IMR-90 (cell line): ENCODE data around the gene RPP21. TPM values are rescaled to one million over a fixed set of nuclear protein-coding genes. Genes with fewer than 3 reads are reported as not detected.

Experiments
- ATAC-seq: fragments of 200-7000 bp; cut with Tn5 transposase; 2 replicates; pipeline ENCODE4 v1.9.1; 2020; ENCODE audit warnings: low read depth, mild to moderate bottlenecking, moderate library complexity
- BruUV-seq: library from RNA; stranded (reverse); fragments of 400-500 nt; replicated peaks from 2 replicates; lab custom pipeline; 2021; lab: Mats Ljungman, UMichigan
- CTCF ChIA-PET: fragments of 300-600 bp; formaldehyde crosslinking; extraction: SDS; loops from one replicate; lab custom pipeline; 2021; ENCODE audit warnings: antibody characterized with exemption; lab: Yijun Ruan, JAX
- POLR2A ChIA-PET: fragments of 300-600 bp; sonication (Branson Sonifier 250); formaldehyde crosslinking; loops from one replicate; lab custom pipeline; 2022; ENCODE audit warnings: antibody characterized with exemption; ENCODE audit not compliant: unreplicated experiment; lab: Charles Lee
- DNase-seq: peaks from one replicate; pipeline ENCODE4 v3.0.0; 2013
- H2AFZ ChIP-seq: replicated peaks from 2 replicates; pipeline ENCODE3; 2013; ENCODE audit warnings: low read length, mild to moderate bottlenecking; ENCODE audit not compliant: poor library complexity
- H2AK5ac ChIP-seq: 2 replicates; pipeline ENCODE4 v1.6.1; 2013; ENCODE audit warnings: low read depth, low read length, inconsistent platforms
- H2AK9ac ChIP-seq: replicated peaks from 2 replicates; pipeline ENCODE3; 2013; ENCODE audit warnings: mild to moderate bottlenecking, low read depth, low read length, moderate library complexity; ENCODE audit not compliant: poor library complexity
- H2BK120ac ChIP-seq: 2 replicates; pipeline ENCODE4 v1.6.1; 2013; ENCODE audit warnings: low read depth, low read length, inconsistent platforms
- H2BK15ac ChIP-seq: 3 replicates; pipeline ENCODE4 v1.6.1; 2013; ENCODE audit warnings: low read depth, low read length, inconsistent platforms
- H2BK20ac ChIP-seq: 2 replicates; pipeline ENCODE4 v1.6.1; 2013; ENCODE audit warnings: low read depth, mild to moderate bottlenecking, inconsistent platforms, low read length, moderate library complexity
- H2BK5ac ChIP-seq: 2 replicates; pipeline ENCODE4 v1.6.1; 2013; ENCODE audit warnings: mild to moderate bottlenecking, low read depth, low read length, inconsistent platforms; ENCODE audit not compliant: poor library complexity, severe bottlenecking
- H3K14ac ChIP-seq: replicated peaks from 2 replicates; pipeline ENCODE4 v1.6.1; 2013; ENCODE audit warnings: low read depth, low read length, inconsistent platforms
- H3K18ac ChIP-seq: 2 replicates; pipeline ENCODE4 v1.6.1; 2013; ENCODE audit warnings: low read depth, low read length, control low read depth
- H3K23ac ChIP-seq: 2 replicates; pipeline ENCODE4 v1.6.1; 2013; ENCODE audit warnings: low read depth, low read length, inconsistent platforms
- H3K27ac ChIP-seq: 2 replicates; pipeline ENCODE4 v1.5.1; 2013; ENCODE audit warnings: mild to moderate bottlenecking, control low read depth, low read length; ENCODE audit not compliant: insufficient read depth
- H3K27me3 ChIP-seq: 2 replicates; pipeline ENCODE4 v1.6.1; 2013; ENCODE audit warnings: low read length; ENCODE audit not compliant: control insufficient read depth, insufficient read depth
- H3K36me3 ChIP-seq: 2 replicates; pipeline ENCODE4 v1.6.1; 2013; ENCODE audit warnings: low read length, mixed read lengths; ENCODE audit not compliant: control insufficient read depth, insufficient read depth
- H3K4ac ChIP-seq: 2 replicates; pipeline ENCODE4 v1.6.1; 2013; ENCODE audit warnings: low read depth, low read length, inconsistent platforms
- H3K4me1 ChIP-seq: 2 replicates; pipeline ENCODE4 v1.6.1; 2013; ENCODE audit warnings: low read length, mixed read lengths; ENCODE audit not compliant: control insufficient read depth, insufficient read depth
- H3K4me2 ChIP-seq: 2 replicates; pipeline ENCODE4 v1.6.1; 2013; ENCODE audit warnings: low read depth, mild to moderate bottlenecking, control low read depth, low read length, moderate library complexity
- H3K4me3 ChIP-seq: 2 replicates; pipeline ENCODE4 v1.5.1; 2013; ENCODE audit warnings: low read depth, mild to moderate bottlenecking, control low read depth, low read length, moderate library complexity; ENCODE audit not compliant: insufficient read depth
- H3K56ac ChIP-seq: 2 replicates; pipeline ENCODE4 v1.6.1; 2013; ENCODE audit warnings: low read length, inconsistent platforms; ENCODE audit not compliant: insufficient read depth; ENCODE audit errors: extremely low read depth
- H3K79me1 ChIP-seq, 2 experiments: 2 replicates each; pipeline ENCODE4 v1.6.1; 2013; ENCODE audit warnings: low read length in 2 of 2, inconsistent platforms in 1 of 2, low read depth in 1 of 2
- H3K9ac ChIP-seq: 2 replicates; pipeline ENCODE4 v1.6.1; 2013; ENCODE audit warnings: low read depth, low read length, control low read depth
- H3K9me1 ChIP-seq: 2 replicates; pipeline ENCODE4 v1.6.1; 2013; ENCODE audit warnings: low read length, inconsistent platforms; ENCODE audit not compliant: insufficient read depth
- H3K9me3 ChIP-seq: 2 replicates; pipeline ENCODE4 v1.6.1; 2013; ENCODE audit warnings: low read length; ENCODE audit not compliant: control insufficient read depth, insufficient read depth
- H4K20me1 ChIP-seq: 2 replicates; pipeline ENCODE4 v1.6.1; 2013; ENCODE audit warnings: low read length, inconsistent platforms; ENCODE audit not compliant: insufficient read depth
- H4K5ac ChIP-seq: 2 replicates; pipeline ENCODE4 v1.6.1; 2013; ENCODE audit warnings: mild to moderate bottlenecking, low read depth, low read length, control low read depth
- H4K8ac ChIP-seq, 2 experiments: 2 replicates each; pipeline ENCODE4 v1.6.1; 2013; ENCODE audit warnings: low read depth in 2 of 2, low read length in 2 of 2, control low read depth in 1 of 2, inconsistent platforms in 1 of 2
- H4K91ac ChIP-seq: 2 replicates; pipeline ENCODE4 v1.6.1; 2013; ENCODE audit warnings: low read depth, low read length, inconsistent platforms; ENCODE audit not compliant: insufficient read depth
- MXI1 ChIP-seq: IDR thresholded peaks from 2 replicates; pipeline ENCODE4 v1.6.1; 2012; ENCODE audit warnings: low read depth, mild to moderate bottlenecking, low read length, moderate library complexity, borderline replicate concordance
- WGBS, 2 experiments: methylation state at CpG; one replicate each; pipeline versions ENCODE4 v1.1.5 to v1.1.7; 2013; ENCODE audit warnings: missing lambda C conversion rate in 2 of 2; ENCODE audit not compliant: insufficient read length in 1 of 2; ENCODE audit errors: extremely low coverage in 2 of 2; 5-methylcytosine and 5-hydroxymethylcytosine counted together
- dilution Hi-C: fragments of 300-500 bp; cut with HindIII; formaldehyde crosslinking; loops from one replicate; pipeline ENCODE4 v1.14.3; 2018; ENCODE audit warnings: low sequenced_read_pairs; ENCODE audit not compliant: unreplicated experiment
- in situ Hi-C: fragments of 300-500 bp; cut with MboI; formaldehyde crosslinking; loops from 3 replicates; pipeline ENCODE4 v1.14.3; 2019; ENCODE audit warnings: low sequenced_read_pairs, inconsistent platforms, mixed read lengths
- intact Hi-C: fragments of 100-400 bp; cut with micrococcal nuclease; formaldehyde crosslinking; loops from 2 replicates; pipeline ENCODE4 v1.10.0; 2022
- polyA plus RNA-seq, 3 experiments: library from polyadenylated mRNA; depleted of rRNA; stranded (reverse); fragments of >200 nt; gene quantifications; 2 replicates each; pipeline ENCODE4 v1.2.3, GENCODE V29; 2012; ENCODE audit warnings: low replicate concordance in 1 of 3
- total RNA-seq: library from RNA; depleted of rRNA; stranded (reverse); fragments of >200 nt; gene quantifications from 2 replicates; pipeline ENCODE4 v1.2.3, GENCODE V29; 2012

RPP21 gene
- total and polyA plus RNA-seq, 2 of the 4 experiments (the other 2 are of a cell fraction) = 28.9 to 79.1 TPM

DNA sequence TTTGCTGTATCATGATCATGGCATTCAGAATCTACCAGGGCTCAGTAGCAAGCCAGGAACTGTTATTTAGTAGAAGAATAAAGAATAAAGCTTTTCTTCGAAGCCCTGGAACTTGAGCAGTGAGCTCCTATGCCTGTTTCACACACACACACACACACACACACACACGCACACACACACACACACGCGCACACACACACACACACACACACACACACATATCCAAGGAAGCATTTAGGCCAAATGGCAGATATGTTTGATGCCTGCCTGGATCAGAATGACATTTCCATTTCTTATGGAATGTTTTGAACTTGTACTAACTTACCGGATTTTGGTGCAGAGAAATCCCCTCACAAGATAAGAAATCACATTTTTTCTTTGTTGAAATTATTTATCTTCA, 35.5 kb downstream of the RPP21 start:
- Histone ChIP-seq H3K27ac (no peak overlapping the region), H4K91ac (no peak overlapping the region), H3K14ac (no peak overlapping the region), H3K23ac (no peak overlapping the region), H2AFZ (no peak overlapping the region), H3K4ac (no peak overlapping the region), H3K27me3 (peaks cover 3% of the 10 kb centered on the region; the same call in 1 of the 2 replicates), H2BK20ac (no peak overlapping the region), H4K20me1 (no peaks in the 10 kb centered on the region), H4K5ac (no peak overlapping the region), H3K79me1 (no peaks in the 10 kb centered on the region), H3K9ac (no peak overlapping the region), H3K4me3 (no peak overlapping the region), H4K8ac (no peak overlapping the region), H3K9me1 (no peaks in the 10 kb centered on the region), H3K4me2 (no peak overlapping the region), H2BK15ac (no peak overlapping the region), H3K9me3 (no peaks in the 10 kb centered on the region), H2BK120ac (no peak overlapping the region), H3K36me3 (no peaks in the 10 kb centered on the region), H3K4me1 (no peaks in the 10 kb centered on the region), H2AK9ac (no peak overlapping the region), H2BK5ac (no peak overlapping the region), H3K56ac (no peak overlapping the region), H3K18ac (no peak overlapping the region), H2AK5ac (no peak overlapping the region)
- intact Hi-C loops = no loop called here
- no peak for TF ChIP-seq MXI1
- POLR2A ChIA-PET = no interaction called here
- ATAC-seq = no peak
- no peak for DNase-seq
- no CpG with 5 or more reads among the region's 5 CpGs for WGBS, 2 experiments
- BruUV-seq = no TSS peak
- in situ Hi-C loops = no loop called here
- dilution Hi-C loops = no loop called here
- CTCF ChIA-PET = no interaction called here
